Activated T-helper 1 cell treated with Interleukin-2 at 50 U/mL for 16 hours (primary cell): Measurements from ENCODE around the gene AURKB.
"Not testable (repeated sequence)": the region's sequence is repeated elsewhere in the genome, so short reads cannot be mapped to it uniquely, and the experiment has no call there.

Source experiments
- DNase-seq: peaks from one replicate; pipeline ENCODE4 v3.0.0-alpha.2; 2020; ENCODE audit warnings: low read depth

The AURKB gene

DNA sequence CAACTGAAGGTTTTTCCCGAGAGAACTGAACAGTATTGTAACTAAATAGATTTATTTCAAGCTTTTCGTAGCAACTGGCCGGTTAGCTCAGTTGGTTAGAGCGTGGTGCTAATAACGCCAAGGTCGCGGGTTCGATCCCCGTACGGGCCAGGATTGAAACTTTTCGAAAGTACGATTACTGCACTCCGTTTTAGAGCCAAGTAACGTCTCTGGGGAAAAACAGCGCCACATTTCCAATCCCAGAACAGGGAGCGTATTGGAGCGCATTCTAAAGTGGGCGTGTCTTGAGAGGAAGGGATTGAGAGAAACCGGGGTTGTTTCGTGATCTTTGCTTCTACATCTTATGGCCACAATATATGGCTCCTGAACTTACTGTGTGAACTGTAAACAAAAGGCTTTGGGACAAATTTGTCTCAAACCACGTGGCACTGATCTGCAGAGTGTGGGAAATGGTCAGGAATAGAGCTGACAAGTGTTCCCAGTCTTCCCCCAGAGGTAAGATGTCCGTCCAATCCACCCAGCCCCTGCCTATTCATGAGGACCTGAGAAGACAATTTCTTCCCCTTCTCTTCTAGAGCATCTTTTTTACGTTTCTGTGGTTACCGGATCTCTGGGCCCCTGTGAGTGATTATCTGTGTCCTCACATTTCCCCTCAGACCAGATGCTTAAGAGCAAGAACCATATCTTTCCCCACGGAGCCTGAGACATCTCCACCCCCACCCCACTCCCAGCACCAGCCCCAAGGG, 22.7 kb downstream of the AURKB start:
- DNase-seq, result peak; percentile 69

DNA sequence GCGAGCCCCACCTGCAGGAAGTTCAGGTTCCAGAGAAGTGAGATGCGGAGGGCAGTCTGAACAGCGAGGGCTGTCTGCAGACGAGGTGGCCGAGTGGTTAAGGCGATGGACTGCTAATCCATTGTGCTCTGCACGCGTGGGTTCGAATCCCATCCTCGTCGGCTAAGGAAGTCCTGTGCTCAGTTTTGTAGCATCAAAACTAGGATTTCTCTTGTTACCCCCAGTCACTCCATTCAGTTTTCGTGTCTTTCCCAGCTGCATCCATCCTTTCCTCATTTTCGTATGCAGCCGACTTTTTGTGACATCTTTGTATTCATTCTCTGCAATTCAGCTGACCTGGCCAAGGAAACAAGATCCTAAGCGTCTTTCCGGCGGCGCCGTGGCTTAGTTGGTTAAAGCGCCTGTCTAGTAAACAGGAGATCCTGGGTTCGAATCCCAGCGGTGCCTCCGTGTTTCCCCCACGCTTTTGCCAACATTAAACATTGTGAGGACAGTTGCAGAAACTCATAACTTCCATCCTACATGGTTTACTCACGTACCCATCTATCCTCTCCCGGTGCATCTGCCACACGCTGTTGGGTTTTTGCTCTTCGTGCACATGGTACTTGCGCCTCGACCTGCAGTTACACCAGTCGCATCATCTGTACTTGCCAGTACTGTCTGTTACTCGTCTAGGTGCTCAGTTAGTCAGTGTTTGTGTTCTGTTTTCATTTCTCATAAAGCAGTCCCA, 23.4 kb downstream of the AURKB start:
- DNase-seq, result peak; percentile 79

DNA sequence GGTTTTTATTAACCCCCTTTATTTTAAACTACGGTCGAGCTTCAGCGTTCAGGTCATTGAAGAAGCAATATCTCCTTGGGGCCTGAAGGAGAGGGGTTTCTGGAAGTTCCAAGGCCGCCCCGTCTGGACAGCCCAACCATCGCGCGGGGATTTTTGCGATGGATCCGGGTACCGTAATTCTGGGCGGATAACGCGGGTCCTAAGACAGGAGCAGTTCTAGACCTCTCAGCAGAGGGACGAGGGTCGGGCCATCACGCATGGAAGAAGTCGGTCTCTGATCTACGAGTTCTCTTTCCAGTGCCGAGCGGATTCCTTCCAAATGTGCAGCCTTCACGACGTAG, 24.0 kb downstream of the AURKB start:
- DNase-seq, result no peak

DNA sequence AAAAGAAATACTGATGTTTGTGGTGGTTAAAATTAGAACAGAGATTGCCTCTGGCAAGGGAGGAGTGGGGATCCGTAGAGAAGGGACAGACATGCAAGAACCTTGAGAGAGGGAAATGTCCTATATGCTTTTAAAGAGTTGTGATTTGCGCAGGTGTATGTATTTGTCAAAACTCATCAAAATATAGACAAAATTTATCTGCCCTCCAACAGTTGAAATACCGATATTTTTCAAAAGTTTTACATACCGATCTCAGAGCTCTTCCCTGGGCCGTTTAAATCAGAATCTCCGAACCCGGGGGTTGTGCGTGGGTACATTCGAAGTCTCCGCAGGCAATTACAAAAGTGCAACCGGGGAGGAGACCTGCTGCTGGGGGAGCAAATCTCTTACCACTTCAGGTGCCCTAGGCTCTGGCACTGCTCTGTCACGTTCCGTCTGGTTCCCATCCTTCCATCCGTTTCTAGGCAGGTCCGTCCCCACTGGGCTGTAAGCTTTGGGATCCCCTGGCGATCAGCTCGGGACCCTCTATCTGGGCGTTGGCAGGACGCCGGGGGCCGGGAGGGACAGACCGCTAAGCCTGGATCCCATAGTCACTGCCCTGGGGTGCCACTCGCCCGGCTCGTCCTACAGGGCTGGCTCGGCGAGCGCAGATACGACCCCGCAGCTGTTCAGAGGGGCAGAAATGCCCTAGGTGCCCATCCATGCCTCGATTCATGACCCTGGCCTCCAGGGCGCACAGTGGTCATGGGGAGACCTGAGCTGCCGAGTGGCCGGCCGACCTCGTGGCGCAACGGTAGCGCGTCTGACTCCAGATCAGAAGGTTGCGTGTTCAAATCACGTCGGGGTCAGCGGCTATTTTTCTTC, 24.6 kb downstream of the AURKB start:
- peak; percentile 83 for DNase-seq

DNA sequence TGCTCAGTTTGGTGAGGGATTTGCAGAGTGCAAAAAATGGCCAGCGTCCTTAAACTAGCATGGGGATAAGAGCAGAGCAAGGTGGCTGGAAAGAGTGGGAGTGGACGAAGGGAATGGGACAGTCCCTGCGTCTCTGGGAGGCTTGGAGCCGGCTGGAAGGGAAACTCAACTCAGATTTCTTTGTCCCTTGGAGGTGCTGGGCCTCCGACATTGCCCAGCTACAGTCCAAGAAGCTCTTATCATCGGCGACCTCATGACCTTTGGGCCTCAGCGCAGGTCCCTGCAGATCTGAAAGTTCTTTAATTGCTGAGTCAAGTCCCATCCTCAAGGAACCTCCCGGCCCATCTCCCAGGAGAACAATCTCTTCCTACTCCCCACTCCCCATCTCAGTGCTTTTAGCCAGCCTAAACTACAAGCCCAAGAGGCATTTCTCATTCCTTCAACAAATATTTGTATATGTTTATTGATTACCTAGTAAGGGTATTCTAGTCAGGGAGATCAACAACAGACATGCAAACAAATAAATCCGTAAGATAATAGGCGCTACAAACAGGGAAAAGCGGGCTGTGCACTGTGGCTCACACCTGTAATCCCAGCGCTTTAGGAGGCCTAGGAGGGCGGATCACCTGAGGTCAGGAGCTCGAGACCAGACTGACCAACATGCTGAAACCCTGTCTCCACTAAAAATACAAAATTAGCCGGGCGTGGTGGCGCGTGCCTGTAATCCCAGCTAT, 33.2 kb downstream of the AURKB start:
- DNase-seq, result no peak

DNA sequence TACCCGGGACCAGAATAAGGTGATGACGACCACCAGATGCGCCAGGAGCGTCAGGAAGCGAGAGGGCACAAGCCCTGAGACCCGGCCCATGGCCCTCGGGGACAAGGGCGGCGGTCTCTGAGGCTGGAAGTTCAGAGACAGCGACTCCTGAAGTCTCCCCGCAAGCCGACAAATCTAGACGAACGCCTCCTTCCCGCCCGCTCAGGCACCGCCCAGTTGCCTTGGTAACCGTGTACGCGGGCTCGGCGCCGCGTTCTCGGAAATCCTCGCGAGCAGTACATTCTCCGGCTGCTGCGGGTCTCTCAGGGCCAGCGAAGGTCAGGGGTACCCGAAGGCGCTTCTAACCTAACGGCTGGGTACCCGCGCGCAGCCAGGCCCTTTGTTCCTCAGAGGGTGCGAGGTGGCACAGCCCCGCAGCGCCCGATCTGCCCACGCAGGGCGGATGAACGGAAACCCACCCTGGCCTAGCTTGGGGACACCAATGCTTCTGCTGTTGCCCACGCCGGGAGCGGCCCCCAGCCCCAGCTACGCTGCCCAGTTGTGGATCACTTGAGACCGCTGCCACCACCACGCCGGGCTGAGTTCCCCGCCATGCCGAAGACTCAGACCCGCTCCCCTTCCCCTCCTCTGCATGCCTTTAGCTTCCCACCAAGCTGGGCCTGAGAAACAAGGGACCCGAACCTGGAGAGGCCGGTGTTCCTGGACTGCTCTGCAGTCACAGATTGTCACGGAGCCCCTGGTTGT, 34.0 kb downstream of the AURKB start, which contains the start of gene TMEM107:
TMEM107 (minus strand) TSS at position 184 of the 744 bp plus-strand sequence; CDS start at position 90, 94 bp downstream.
- DNase-seq, result peak; percentile 82

DNA sequence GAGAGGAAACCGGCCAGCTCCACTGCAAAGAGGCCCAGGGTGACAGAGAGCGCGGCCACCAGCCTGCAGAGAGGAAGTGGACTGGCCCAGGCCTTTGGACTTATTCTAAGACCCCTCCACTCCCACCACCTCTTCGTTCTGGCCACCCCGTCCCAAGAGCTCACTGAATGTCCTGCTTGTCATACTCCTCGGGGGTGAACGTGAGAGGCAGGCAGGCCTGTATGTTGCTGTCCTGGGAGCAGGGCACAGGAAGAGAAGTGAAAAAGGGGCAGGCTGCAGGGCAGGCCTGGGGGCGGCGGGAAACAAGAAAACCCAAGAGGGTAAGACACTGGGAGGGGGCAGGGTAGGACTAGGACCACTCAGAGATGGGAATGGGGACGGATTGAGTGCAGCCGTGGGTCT, 34.6 kb downstream of the AURKB start:
- DNase-seq, result no peak

DNA sequence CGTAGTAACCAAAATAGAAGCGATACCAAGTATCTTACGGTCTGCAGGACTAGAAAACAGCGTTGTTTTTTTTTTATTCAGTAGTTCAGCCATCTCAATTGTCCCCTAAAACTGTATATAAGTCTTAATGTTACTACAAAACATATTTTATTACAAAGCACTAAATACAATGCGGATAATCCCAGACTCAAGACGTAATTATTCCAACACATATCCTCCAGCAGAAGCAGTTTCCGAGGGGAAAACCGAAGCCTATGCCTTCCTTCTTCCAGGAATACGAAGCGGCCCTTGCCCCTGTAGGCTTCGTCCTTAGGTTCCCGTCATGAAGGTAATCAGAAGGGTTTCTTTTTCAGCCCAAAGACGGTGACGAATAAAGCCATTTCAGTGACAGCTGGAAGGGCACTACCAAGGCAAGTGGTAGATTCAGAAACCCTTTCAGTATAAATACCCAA, 36.5 kb downstream of the AURKB start:
- DNase-seq, result no peak

DNA sequence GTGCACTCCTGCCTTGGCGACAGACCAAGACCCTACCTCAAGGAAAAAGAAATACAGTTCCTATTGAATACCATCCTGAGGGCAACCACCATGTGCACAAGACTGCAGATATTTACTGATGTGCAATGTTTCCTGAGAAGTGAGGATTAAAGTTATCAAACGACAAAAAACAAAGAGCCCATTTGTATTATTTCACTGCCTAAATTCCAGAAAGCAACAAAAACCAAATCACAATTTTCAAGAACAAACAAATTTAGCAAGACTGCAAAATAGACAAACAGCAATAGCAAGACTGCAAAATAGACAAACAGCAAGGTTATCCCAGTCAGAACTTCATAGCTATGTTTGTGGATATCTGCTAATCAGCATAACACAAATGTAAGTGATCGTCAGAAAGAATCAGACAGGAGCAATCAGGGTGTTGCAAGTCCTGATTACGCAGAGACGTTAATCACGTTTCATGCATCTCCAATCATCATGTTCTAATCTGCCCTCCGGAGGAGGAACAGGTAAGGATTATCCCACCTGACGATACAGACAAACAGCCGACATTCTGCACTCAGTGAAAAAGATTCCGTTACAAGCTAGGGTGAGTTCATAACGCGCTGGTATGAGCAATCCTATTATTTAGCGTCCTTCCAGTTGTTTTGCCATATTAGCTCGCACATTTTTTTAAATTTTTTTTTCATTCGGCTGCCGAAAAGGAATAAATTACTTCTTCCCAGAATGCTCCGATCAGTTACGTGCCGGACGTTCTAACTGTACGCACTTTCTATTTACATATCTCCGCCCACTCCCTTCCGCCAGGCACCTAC, 37.1 kb downstream of the AURKB start:
- no peak for DNase-seq

DNA sequence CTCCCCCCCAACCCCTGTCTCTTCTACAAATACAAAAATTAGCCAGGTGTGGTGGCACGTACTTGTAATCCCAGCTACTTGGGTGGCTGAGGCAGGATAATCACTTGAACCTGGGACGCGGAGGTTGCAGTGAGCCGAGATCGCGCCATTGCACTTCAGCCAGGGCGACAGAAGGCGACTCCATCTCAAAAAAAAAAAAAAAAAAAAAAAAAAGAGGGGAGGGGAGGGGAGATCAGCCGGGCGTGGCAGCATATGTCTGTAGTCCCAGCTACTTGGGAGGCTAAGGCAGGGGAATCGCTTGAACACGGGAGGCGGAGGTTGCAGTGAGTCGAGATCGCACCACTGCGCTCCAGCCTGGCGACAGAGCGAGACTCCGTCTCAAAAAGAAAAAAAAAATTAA, 40.2 kb downstream of the AURKB start:
- DNase-seq, result not testable (repeated sequence)

DNA sequence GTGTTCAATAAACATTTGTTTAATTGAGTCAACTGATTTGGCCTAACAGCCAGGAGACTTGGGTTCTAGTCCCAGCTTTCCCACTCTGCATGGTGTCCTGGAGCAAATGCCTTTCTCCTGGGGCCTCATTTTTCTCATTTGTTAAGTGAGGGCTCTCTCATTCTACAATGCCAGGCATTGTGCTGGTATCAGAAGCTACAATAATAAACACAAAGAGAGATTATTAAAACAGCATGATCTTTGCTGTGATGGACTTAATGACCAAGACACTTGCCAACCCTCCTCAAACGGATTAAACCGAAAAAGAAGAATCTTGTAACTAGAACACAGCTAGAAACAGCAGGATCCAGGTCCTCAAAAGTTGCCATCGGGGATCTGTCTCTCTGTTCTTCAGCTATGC, 42.8 kb downstream of the AURKB start:
- no peak for DNase-seq

DNA sequence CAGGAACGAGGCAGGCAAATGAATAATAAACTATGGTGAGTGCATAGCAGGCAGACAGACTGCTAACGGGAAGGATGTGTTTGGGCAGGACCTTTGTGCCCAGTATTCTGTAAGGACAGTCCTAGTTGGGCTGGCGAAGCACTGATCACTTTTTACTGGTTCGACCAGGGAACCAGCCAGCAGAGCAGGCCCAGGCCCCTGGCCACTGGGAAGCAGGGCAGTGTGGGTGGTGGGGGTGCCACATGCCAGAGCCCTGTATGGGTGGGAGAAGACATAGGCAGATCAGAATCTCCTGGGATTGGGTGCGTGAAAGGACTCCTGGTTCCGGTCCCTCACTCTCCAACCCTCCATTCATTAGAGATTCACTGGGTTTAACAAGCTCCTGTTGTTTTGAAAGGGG, 43.6 kb downstream of the AURKB start:
- DNase-seq, result no peak

DNA sequence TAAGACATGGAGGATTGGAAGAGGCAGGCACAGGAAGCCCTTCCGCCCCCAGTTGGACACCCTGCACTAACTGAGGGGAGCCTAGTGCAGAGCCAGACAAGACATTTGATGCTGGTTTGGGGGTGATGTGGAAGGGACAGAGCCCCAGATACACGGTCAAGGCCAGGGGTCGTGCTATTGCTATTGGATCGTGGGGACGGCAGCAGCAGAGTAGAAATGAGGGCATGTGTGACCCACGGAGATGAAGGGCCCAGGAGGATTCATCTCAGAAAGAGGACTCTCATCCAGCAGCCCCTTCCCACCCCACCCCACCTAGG, 45.6 kb downstream of the AURKB start:
- DNase-seq, result no peak

DNA sequence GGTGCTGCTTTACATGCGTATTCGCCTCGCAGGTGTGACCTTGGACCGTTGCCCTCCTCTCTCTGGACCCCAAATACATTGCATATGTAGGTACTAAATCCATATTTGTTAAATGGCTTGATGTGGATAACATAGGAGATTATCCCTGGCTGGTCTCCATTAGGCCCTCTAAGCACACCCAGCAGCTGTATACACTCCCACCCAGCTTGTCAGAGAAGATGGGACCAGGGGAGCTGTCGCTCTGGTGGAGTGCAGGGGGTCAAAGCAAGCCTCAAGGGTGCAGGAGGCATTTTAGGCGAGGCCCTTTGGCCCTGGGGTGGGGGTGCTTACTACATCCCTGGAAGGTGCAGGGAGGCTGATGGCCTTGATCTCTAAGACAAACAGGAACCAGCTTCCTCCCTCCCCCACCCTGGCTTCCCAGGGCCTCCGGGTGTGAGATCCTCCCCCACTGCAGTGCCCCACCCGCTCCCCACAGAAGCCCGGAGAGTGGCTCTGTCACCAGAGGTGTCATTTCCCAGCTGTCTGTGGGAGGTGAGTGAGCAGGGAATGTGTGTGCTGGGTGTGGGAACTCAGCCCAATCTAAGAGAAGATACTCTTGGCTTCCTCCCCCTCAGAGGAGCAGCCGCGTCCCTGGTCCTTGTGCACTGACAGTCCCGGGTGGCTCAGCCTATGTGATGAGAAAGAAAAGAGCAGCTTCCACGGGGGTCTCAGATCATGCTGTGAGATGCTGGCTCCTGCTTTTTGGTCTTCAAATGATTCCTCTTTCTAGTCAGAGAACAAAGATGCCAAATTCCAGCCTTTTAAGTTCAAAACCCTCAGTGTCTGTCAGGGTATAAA, 46.2 kb downstream of the AURKB start:
- DNase-seq, result peak; percentile 66

DNA sequence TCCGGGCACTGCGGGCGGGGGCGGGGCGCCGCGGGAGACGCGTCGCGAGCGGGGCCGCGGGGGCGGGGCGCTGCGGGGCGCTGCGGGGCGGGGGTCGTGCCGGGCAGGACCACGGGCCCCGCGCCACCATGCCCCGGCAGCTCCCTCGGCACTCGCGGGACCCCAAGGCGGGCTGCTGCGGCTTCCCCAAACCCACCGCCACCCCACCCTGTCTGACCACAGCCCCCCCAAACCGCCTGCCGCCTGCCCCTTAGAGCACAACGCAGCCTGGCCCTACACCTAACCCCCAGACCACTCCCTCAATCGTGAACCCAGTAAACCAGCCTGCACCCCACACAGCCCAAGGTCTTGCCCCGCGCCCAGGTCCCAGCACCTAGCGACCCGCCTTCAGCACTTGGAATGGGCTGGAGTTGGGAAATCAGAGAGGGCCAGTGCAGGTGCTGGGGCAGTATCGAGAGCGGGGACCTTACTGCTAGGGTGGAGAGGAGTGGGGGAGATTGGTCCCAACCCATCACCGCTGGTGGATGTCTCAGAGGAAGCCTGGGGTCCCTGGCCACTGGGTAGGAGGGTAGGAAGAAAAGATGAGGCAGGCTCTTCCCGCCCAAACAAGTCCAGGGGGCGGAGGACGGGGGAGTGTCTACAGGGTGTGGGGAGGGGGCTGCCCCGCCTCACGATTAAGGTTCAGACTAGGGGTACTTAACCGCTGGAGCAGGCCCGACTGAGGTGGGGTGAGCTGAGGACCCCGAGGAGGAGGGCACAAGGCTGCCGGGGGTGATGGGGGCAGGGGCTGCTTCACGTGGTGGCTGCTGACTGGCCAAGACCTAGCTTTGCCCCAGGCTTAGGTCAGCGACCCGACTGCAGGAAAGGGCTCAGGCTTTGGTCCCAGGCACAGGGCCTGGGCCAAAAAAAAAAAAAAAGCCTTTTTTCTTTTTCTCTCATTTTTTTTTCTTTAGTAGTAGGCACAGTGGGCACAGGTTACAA, 47.1 kb downstream of the AURKB start:
- DNase-seq, result no peak

DNA sequence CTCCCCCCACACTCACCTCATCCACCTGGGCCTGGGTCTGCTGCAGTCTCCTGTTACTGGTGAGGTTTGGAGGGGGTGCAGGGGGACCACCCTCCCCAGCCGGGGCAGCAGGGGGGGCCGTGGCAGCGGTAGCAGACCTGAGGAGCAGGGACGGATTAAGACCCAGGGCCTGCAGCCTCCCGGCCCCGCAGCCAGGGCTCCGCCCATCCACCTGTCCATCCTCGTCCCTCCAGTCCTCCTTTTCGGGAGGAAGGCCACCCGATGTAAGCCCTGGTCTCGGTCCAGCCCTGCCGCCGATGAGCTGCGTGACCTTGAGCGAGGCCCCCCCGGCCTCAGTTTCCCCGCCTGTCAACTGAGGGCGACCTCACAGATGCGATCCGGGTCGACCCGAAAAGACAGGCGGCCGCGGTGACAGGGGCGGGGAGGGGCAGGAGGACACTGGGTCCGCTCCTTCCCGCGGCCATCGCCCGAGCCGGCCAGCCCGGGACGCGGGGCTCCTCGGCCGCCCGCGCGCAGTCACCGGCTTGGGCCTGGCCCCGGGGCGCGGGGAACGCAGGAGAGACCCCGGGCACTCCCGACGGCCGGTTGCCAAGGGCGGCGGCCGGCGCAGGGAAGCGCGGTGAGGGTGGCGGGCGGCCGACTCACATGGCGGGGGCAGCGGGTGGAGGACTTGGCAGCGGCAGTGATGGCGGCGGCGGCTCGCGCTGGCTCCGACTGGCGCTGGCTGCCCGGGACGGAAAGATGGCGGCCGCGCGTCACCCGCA, 48.0 kb downstream of the AURKB start, which contains the start of gene VAMP2:
VAMP2 (minus strand) TSS at position 716 of the 764 bp plus-strand sequence; CDS start at position 647, 69 bp downstream.
- peak; percentile 81 for DNase-seq
